Activated CD4-positive, alpha-beta T cell treated with anti-CD3 and anti-CD28 coated beads, Interleukin-2, amount 10 ng/mL, durations not matched to agents 7 days and 5 days (primary cell): ENCODE data around the gene SLC35A2. TPM values are rescaled to one million over a fixed set of nuclear protein-coding genes. Genes with fewer than 3 reads are reported as not detected.

Experiments used
- CTCF ChIA-PET: fragments of 350-600 bp; sonication (Branson Sonifier 250); formaldehyde crosslinking; loops from one replicate; lab custom pipeline; 2021; ENCODE audit warnings: antibody characterized with exemption; lab: Charles Lee
- POLR2A ChIA-PET: fragments of 350-600 bp; sonication (Branson Sonifier 250); formaldehyde crosslinking; loops from one replicate; lab custom pipeline; 2021; ENCODE audit warnings: antibody characterized with exemption; lab: Charles Lee
- DNase-seq: peaks from one replicate; pipeline ENCODE4 v3.0.0-alpha.2; 2020
- H3K27ac Mint-ChIP-seq: one replicate; pipeline ENCODE4 v1.8.0; 2021; ENCODE audit warnings: mild to moderate bottlenecking, moderate library complexity, mixed read lengths
- H3K27me3 Mint-ChIP-seq: one replicate; pipeline ENCODE4 v1.8.0; 2021; ENCODE audit warnings: mixed read lengths
- H3K36me3 Mint-ChIP-seq: one replicate; pipeline ENCODE4 v1.8.0; 2021; ENCODE audit warnings: low read depth, mixed read lengths
- H3K4me1 Mint-ChIP-seq: one replicate; pipeline ENCODE4 v1.8.0; 2021; ENCODE audit warnings: mixed read lengths
- H3K4me3 Mint-ChIP-seq: one replicate; pipeline ENCODE4 v1.8.0; 2021; ENCODE audit warnings: mild to moderate bottlenecking, moderate library complexity, mixed read lengths
- H3K9me3 Mint-ChIP-seq: one replicate; pipeline ENCODE4 v1.8.0; 2021; ENCODE audit warnings: mixed read lengths
- total RNA-seq, 2 experiments: library from RNA; stranded (reverse); gene quantifications; one replicate each; pipeline ENCODE4 v1.2.3, GENCODE V29; 2021

Gene SLC35A2
- total RNA-seq, 2 experiments from 2014 or later = 14.0 to 16.8 TPM

DNA sequence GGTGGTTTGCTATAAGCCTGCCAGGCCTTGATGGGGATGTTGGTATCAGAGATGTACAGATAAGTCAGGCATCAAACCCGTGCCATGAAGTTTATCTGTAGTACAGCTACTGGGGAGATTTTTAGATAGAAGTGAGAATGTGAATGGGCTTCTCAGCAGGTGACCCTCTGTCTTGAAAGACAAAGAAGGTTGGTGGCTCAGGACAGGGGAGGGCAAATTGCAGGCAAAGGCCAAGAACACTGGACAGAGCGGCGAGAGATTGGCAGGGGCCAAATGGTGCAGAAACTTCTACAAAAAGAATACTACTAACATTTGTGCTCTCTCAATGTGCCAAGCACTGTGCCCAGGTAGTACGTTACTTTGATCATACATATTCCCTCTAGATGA lies 9.3 kb upstream of the SLC35A2 start:
- CTCF ChIA-PET = interaction anchor here (1.4 to 4.8 kb wide), 2 partner anchors 9 to 18 kb away, joined by 3 to 16 read pairs; no protein-coding TSS in a partner anchor
- Mint-ChIP-seq H3K27me3 (no peaks in the 10 kb centered on the region), H3K27ac (peak overlapping the region; percentile 98), H3K4me1 (peaks cover 46% of the 10 kb centered on the region), H3K9me3 (no peaks in the 10 kb centered on the region), H3K4me3 (peak overlapping the region; percentile 99), H3K36me3 (peaks cover 48% of the 10 kb centered on the region)
- POLR2A ChIA-PET = interaction anchor here (1.0 kb wide), 1 partner anchor 17 kb away, joined by 3 read pairs; no protein-coding TSS in a partner anchor
- no peak for DNase-seq

DNA sequence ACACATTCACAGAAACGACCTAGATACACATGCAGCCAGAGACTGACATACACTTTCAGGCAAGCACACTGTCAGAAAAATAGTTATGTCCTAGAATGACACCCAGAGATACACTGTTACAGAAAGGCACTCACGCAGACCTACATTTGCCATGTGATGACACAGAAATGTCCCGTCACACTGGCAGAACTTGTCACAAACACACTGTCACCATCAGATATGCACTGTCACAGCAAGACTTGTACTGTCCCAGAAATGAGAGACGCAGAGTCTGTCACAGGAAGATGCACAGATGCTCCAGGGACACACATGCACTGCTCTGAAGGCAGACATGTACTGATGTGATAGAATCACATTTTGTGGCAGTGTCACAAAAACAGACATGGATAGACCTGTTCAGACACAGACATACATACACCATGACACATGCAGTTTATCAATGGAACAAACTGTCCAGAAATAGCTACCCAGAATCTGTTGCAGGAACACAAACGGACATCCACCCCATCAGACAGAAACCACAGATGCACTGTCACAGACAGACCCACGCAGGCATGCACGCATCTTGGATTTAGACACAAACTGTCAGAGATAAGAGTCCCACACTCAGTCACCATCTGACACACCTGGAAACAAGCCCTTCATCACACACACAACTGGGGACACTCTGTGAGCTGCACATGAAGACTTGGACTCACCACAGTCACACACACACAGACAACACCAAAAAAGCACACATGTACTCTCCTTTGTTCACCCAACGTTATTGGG lies 8.7 kb upstream of the SLC35A2 start:
- ChIA-PET CTCF (interaction anchor here (0.7 to 4.8 kb wide), 3 partner anchors 10 to 19 kb away, joined by 3 to 16 read pairs (median 3); no protein-coding TSS in a partner anchor), POLR2A (interaction anchor here (1.0 kb wide), 1 partner anchor 17 kb away, joined by 3 read pairs; no protein-coding TSS in a partner anchor)
- Mint-ChIP-seq H3K27me3 (no peaks in the 10 kb centered on the region), H3K4me1 (peaks cover 45% of the 10 kb centered on the region), H3K4me3 (peak overlapping the region; percentile 99), H3K27ac (peak overlapping the region; percentile 98), H3K9me3 (no peaks in the 10 kb centered on the region), H3K36me3 (peaks cover 48% of the 10 kb centered on the region)
- peak; percentile 48 for DNase-seq

DNA sequence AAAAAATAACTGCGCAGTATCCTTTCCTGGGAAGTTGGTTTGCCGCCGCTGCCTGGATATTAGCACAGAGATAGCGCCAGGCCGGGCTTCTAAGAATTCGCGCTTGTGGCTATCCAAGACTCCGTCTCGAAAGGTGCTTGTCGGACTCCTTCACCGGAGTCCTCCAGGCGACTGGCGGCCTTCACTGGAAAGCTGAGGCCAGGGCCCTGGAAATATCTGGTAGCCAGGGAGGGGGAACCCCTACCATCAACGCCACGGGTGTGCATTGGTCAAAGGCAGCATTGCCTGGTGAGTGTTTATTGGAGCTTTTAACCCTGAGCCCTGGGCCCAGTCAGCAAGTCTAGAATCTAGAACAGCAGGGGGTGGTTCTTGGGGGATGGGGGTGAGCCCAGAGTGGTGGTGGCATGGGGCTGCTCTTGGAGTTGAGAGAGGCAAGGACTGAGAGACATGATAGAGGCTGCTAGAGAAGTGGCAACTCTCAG lies 8.0 kb upstream of the SLC35A2 start:
- CTCF ChIA-PET = interaction anchor here (0.7 to 4.8 kb wide), 3 partner anchors 11 to 19 kb away, joined by 3 to 16 read pairs (median 3); no protein-coding TSS in a partner anchor
- POLR2A ChIA-PET = interaction anchor here (0.6 kb wide), 1 partner anchor 124 kb away, joined by 3 read pairs; no protein-coding TSS in a partner anchor
- peak overlapping the region; percentile 98 for H3K27ac Mint-ChIP-seq
- peak; percentile 34 for DNase-seq
- peaks cover 53% of the 10 kb centered on the region for H3K36me3 Mint-ChIP-seq
- H3K4me3 Mint-ChIP-seq = peak overlapping the region; percentile 99
- peaks cover 50% of the 10 kb centered on the region for H3K4me1 Mint-ChIP-seq
- H3K27me3 Mint-ChIP-seq = no peaks in the 10 kb centered on the region
- no peaks in the 10 kb centered on the region for H3K9me3 Mint-ChIP-seq

GRCh38 chrX:48918643-48919340 lies 7.3 kb upstream of the SLC35A2 start, which contains the start of gene PIM2:
Gene PIM2, minus strand, starts transcription at chrX:48919024. Its CDS starts 190 bp downstream, at chrX:48918834.
- H3K4me1 Mint-ChIP-seq = peaks cover 51% of the 10 kb centered on the region
- no peaks in the 10 kb centered on the region for H3K27me3 Mint-ChIP-seq
- H3K9me3 Mint-ChIP-seq = no peaks in the 10 kb centered on the region
- peaks cover 53% of the 10 kb centered on the region for H3K36me3 Mint-ChIP-seq
- POLR2A ChIA-PET = interaction anchor here (0.6 kb wide), 1 partner anchor 125 kb away, joined by 3 read pairs; no protein-coding TSS in a partner anchor
- DNase-seq = peak; percentile 95
- H3K4me3 Mint-ChIP-seq = peak within 1 kb of the TSS; percentile 99
- peak within 1 kb of the TSS; percentile 98 for H3K27ac Mint-ChIP-seq
- CTCF ChIA-PET = interaction anchor here (4.8 kb wide), 1 partner anchor 20 kb away, joined by 16 read pairs; no protein-coding TSS in a partner anchor

DNA sequence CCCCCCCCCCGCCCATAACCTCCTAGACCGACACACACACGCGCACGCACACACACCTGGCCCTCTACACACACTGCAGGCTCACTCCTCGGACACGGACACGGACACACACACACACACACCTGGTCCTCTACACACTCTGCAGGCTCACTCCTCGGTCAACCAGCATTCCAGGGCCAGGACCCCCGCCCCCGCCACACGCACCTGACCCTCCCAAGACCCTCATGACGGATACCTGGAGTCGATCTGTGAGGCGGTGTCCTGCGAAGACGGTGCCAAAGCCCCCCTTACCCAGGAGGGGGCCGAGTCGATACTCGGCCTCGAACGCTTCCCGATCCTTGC lies 6.8 kb upstream of the SLC35A2 start:
- DNase-seq = no peak
- H3K4me3 Mint-ChIP-seq = peak overlapping the region; percentile 99
- ChIA-PET CTCF (interaction anchor here (4.8 kb wide), 1 partner anchor 20 kb away, joined by 16 read pairs; no protein-coding TSS in a partner anchor), POLR2A (no interaction called here)
- H3K9me3 Mint-ChIP-seq = no peaks in the 10 kb centered on the region
- peaks cover 54% of the 10 kb centered on the region for H3K4me1 Mint-ChIP-seq
- peak overlapping the region; percentile 98 for H3K27ac Mint-ChIP-seq
- H3K27me3 Mint-ChIP-seq = no peaks in the 10 kb centered on the region
- H3K36me3 Mint-ChIP-seq = peaks cover 56% of the 10 kb centered on the region

GRCh38 chrX:48917139-48918001 lies 5.9 kb upstream of the SLC35A2 start:
- Mint-ChIP-seq H3K27me3 (no peaks in the 10 kb centered on the region), H3K9me3 (no peaks in the 10 kb centered on the region), H3K36me3 (peaks cover 58% of the 10 kb centered on the region), H3K4me1 (peaks cover 57% of the 10 kb centered on the region), H3K4me3 (peak overlapping the region; percentile 99), H3K27ac (peak overlapping the region; percentile 98)
- POLR2A ChIA-PET = interaction anchor here (0.6 kb wide), 1 partner anchor 20 kb away, joined by 3 read pairs; no protein-coding TSS in a partner anchor
- peak; percentile 92 for DNase-seq
- CTCF ChIA-PET = interaction anchor here (0.7 to 4.8 kb wide), 3 partner anchors 11 to 21 kb away, joined by 3 to 16 read pairs (median 5); no protein-coding TSS in a partner anchor

GRCh38 chrX:48914593-48915493 lies 3.4 kb upstream of the SLC35A2 start:
- peak overlapping the region; percentile 99 for H3K4me3 Mint-ChIP-seq
- ChIA-PET CTCF (interaction anchor here (1.0 kb wide), 1 partner anchor 12 kb away, joined by 3 read pairs; no protein-coding TSS in a partner anchor), POLR2A (interaction anchor here (1.2 kb wide), 1 partner anchor 27 kb away, joined by 3 read pairs; no protein-coding TSS in a partner anchor)
- no peaks in the 10 kb centered on the region for H3K27me3 Mint-ChIP-seq
- no peak for DNase-seq
- peaks cover 56% of the 10 kb centered on the region for H3K4me1 Mint-ChIP-seq
- no peaks in the 10 kb centered on the region for H3K9me3 Mint-ChIP-seq
- H3K36me3 Mint-ChIP-seq = peaks cover 57% of the 10 kb centered on the region
- peak overlapping the region; percentile 55 for H3K27ac Mint-ChIP-seq

DNA sequence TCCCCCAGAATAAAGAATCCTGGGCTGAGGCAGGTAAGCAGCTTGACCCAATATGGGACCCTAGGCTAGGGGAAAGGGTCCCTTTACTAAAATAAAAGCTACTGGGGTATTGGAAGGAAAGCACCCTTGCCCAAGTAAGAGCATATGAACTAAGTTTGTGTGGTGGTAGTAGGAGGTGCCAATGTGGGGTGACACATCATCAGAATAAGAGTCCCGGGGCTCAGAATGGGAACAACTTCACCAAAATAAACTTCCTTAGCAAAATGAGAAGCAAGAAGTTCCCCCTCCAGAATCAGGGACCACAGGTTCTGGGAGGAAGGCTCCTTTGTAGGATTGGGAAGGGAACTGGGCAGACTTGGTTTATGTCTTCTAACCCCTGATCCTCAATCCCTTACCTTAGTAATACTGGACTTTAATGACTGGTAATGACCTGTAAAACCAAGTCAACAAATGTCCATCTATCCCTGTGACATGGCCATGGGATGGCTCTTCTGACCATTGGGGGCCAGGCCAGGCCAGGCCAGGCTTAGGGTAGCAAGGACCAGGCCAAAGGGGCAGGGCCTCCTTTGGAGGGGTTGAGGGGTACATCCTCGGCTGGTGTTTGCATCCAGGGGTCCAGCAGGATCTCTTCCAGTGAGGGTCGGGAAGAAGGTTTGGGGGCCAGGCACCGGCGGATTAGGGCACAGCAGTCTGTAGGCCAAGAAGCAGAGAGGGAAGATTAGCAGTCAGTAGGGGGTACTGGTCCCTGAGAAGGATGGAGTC lies 2.3 kb upstream of the SLC35A2 start:
- ChIA-PET POLR2A (no interaction called here), CTCF (no interaction called here)
- DNase-seq = no peak
- Mint-ChIP-seq H3K9me3 (no peaks in the 10 kb centered on the region), H3K4me1 (peaks cover 52% of the 10 kb centered on the region), H3K36me3 (peaks cover 57% of the 10 kb centered on the region), H3K4me3 (peak overlapping the region; percentile 99), H3K27ac (peak overlapping the region; percentile 73), H3K27me3 (no peaks in the 10 kb centered on the region)

GRCh38 chrX:48910926-48911411 lies 477 bp downstream of the SLC35A2 start:
- peaks cover 50% of the 10 kb centered on the region for H3K4me1 Mint-ChIP-seq
- POLR2A ChIA-PET = interaction anchor here (1.1 to 2.3 kb wide), 3 partner anchors 13 to 26 kb away, joined by 5 to 6 read pairs (median 6); partner anchors contain the start of genes PQBP1 and TIMM17B
- H3K4me3 Mint-ChIP-seq = peak overlapping the region; percentile 82
- no peaks in the 10 kb centered on the region for H3K9me3 Mint-ChIP-seq
- peak overlapping the region; percentile 91 for H3K27ac Mint-ChIP-seq
- CTCF ChIA-PET = no interaction called here
- no peaks in the 10 kb centered on the region for H3K27me3 Mint-ChIP-seq
- DNase-seq = no peak
- H3K36me3 Mint-ChIP-seq = peaks cover 33% of the 10 kb centered on the region

GRCh38 chrX:48909703-48910294 lies 1.6 kb downstream of the SLC35A2 start:
- H3K9me3 Mint-ChIP-seq = no peaks in the 10 kb centered on the region
- no peak for DNase-seq
- no peak overlapping the region for H3K27ac Mint-ChIP-seq
- no peaks in the 10 kb centered on the region for H3K27me3 Mint-ChIP-seq
- ChIA-PET POLR2A (no interaction called here), CTCF (no interaction called here)
- no peak overlapping the region for H3K4me3 Mint-ChIP-seq
- peaks cover 43% of the 10 kb centered on the region for H3K4me1 Mint-ChIP-seq
- peaks cover 23% of the 10 kb centered on the region for H3K36me3 Mint-ChIP-seq
